H1 (cell line): ENCODE data around the gene LHFPL6. TPM values are rescaled to one million over a fixed set of nuclear protein-coding genes. Genes with fewer than 3 reads are reported as not detected.

Source experiments
- CTCF ChIA-PET: fragments of 300-600 bp; sonication (Branson Sonifier 250); formaldehyde crosslinking; loops from one replicate; lab custom pipeline; 2021; ENCODE audit not compliant: partially characterized antibody; lab: Charles Lee
- POLR2A ChIA-PET: fragments of 300-600 bp; sonication (Branson Sonifier 250); formaldehyde crosslinking; loops from one replicate; lab custom pipeline; 2021; ENCODE audit warnings: inconsistent platforms; ENCODE audit not compliant: partially characterized antibody; lab: Charles Lee
- DNase-seq, 2 experiments: peaks; one replicate each; pipeline versions ENCODE4 v3.0.0 to v3.0.0-alpha.2; 2010 to 2022; ENCODE audit warnings: low spot score in 2 of 2, low read depth in 1 of 2, mixed read lengths in 1 of 2
- FAIRE-seq: peaks from 2 replicates; lab custom pipeline; 2011; peaks lifted over from hg19 to GRCh38; lab: Jason Lieb, UNC
- H2AFZ ChIP-seq: 2 replicates; pipeline ENCODE4 v1.8.1; 2012; ENCODE audit warnings: low read length, inconsistent platforms
- H2AK5ac ChIP-seq: 2 replicates; pipeline ENCODE4 v1.6.1; 2013; ENCODE audit warnings: low read depth, low read length
- H2BK120ac ChIP-seq: replicated peaks from 2 replicates; pipeline ENCODE3; 2013; ENCODE audit warnings: low read depth, low read length, inconsistent platforms
- H2BK12ac ChIP-seq: 2 replicates; pipeline ENCODE4 v1.6.1; 2013; ENCODE audit warnings: low read depth, low read length
- H2BK15ac ChIP-seq: 2 replicates; pipeline ENCODE4 v1.6.1; 2013; ENCODE audit warnings: low read length
- H2BK20ac ChIP-seq: 2 replicates; pipeline ENCODE4 v1.6.1; 2013; ENCODE audit warnings: low read length
- H2BK5ac ChIP-seq: 2 replicates; pipeline ENCODE4 v1.6.1; 2013; ENCODE audit warnings: low read depth, low read length
- H3K14ac ChIP-seq: 2 replicates; pipeline ENCODE4 v1.6.1; 2013; ENCODE audit warnings: inconsistent platforms; ENCODE audit not compliant: insufficient read length
- H3K18ac ChIP-seq: 2 replicates; pipeline ENCODE4 v1.6.1; 2013; ENCODE audit warnings: low read length; ENCODE audit errors: extremely low read depth
- H3K23ac ChIP-seq: 2 replicates; pipeline ENCODE4 v1.6.1; 2013; ENCODE audit warnings: inconsistent platforms; ENCODE audit not compliant: insufficient read length
- H3K23me2 ChIP-seq: 2 replicates; pipeline ENCODE4 v1.6.1; 2013; ENCODE audit warnings: low read depth, low read length
- H3K27ac ChIP-seq: 2 replicates; pipeline ENCODE4 v1.6.1; 2011; ENCODE audit warnings: low read depth, low read length, inconsistent platforms
- H3K27me3 ChIP-seq, 4 experiments: replicated peaks in 1 of 4; 1 replicate in 1 of 4; 2 replicates in 3 of 4; pipeline versions ENCODE4 v1.6.1 to v1.8.1; 2011 to 2013; ENCODE audit warnings: low read length in 3 of 4, mild to moderate bottlenecking in 3 of 4, inconsistent platforms in 2 of 4, mixed read lengths in 2 of 4, moderate library complexity in 1 of 4; ENCODE audit not compliant: control insufficient read depth in 3 of 4, insufficient read depth in 3 of 4; ENCODE audit errors: extremely low read depth in 1 of 4
- H3K36me3 ChIP-seq, 4 experiments: 2 replicates each; pipeline versions ENCODE4 v1.6.1 to v1.8.1; 2011 to 2013; ENCODE audit warnings: mild to moderate bottlenecking in 4 of 4, low read length in 3 of 4, moderate library complexity in 2 of 4, control low read depth in 1 of 4, inconsistent platforms in 1 of 4; ENCODE audit not compliant: insufficient read depth in 4 of 4, control insufficient read depth in 2 of 4
- H3K4ac ChIP-seq: replicated peaks from 2 replicates; pipeline ENCODE3; 2013; ENCODE audit warnings: low read length, low read depth, mixed read lengths, inconsistent platforms; ENCODE audit not compliant: insufficient read length
- H3K4me1 ChIP-seq, 4 experiments: replicated peaks in 1 of 4; 1 replicate in 1 of 4; 2 replicates in 3 of 4; pipeline versions ENCODE4 v1.6.1 to v1.8.1; 2011 to 2013; ENCODE audit warnings: low read length in 3 of 4, inconsistent platforms in 2 of 4, mixed read lengths in 1 of 4; ENCODE audit not compliant: insufficient read depth in 4 of 4, control insufficient read depth in 3 of 4
- H3K4me2 ChIP-seq, 2 experiments: 2 replicates each; pipeline versions ENCODE4 v1.6.1 to v1.8.1; 2011 to 2013; ENCODE audit warnings: low read depth in 2 of 2, low read length in 2 of 2, control low read depth in 1 of 2, inconsistent platforms in 1 of 2, mild to moderate bottlenecking in 1 of 2; ENCODE audit not compliant: insufficient read depth in 1 of 2
- H3K4me3 ChIP-seq, 4 experiments: fragments of 200-600, 300-600 bp in 1 of 4; sonication (generic), shearing (Covaris generic), sonication (Bioruptor Twin) in 1 of 4; 2 replicates each; pipeline versions ENCODE4 v1.5.1 to v1.8.1; 2011 to 2016; ENCODE audit warnings: low read length in 4 of 4, low read depth in 3 of 4, control low read depth in 2 of 4, inconsistent platforms in 2 of 4, mild to moderate bottlenecking in 2 of 4, mixed read lengths in 1 of 4, moderate library complexity in 1 of 4; ENCODE audit not compliant: insufficient read depth in 2 of 4; ENCODE audit errors: extremely low read depth in 1 of 4
- H3K56ac ChIP-seq: replicated peaks from 2 replicates; pipeline ENCODE3; 2013; ENCODE audit warnings: low read depth, mild to moderate bottlenecking, mixed read lengths, low read length, inconsistent platforms; ENCODE audit not compliant: insufficient read length
- H3K79me1 ChIP-seq: 2 replicates; pipeline ENCODE4 v1.6.1; 2013; ENCODE audit warnings: low read depth, low read length, control low read depth
- H3K79me2 ChIP-seq, 2 experiments: 2 replicates each; pipeline versions ENCODE4 v1.6.1 to v1.8.1; 2012 to 2013; ENCODE audit warnings: low read length in 2 of 2, mild to moderate bottlenecking in 2 of 2, inconsistent platforms in 1 of 2; ENCODE audit not compliant: insufficient read depth in 2 of 2, control insufficient read depth in 1 of 2
- H3K9ac ChIP-seq, 4 experiments: replicated peaks in 1 of 4; 1 replicate in 1 of 4; 2 replicates in 3 of 4; pipeline versions ENCODE4 v1.6.1 to v1.8.1; 2011 to 2013; ENCODE audit warnings: low read depth in 3 of 4, low read length in 3 of 4, control low read depth in 2 of 4, mild to moderate bottlenecking in 2 of 4, moderate library complexity in 2 of 4, inconsistent platforms in 1 of 4; ENCODE audit errors: extremely low read depth in 1 of 4
- H3K9me3 ChIP-seq, 2 experiments: 2 replicates each; pipeline versions ENCODE4 v1.6.1 to v1.8.1; 2012 to 2013; ENCODE audit warnings: mild to moderate bottlenecking in 2 of 2, moderate library complexity in 2 of 2, control low read depth in 1 of 2, inconsistent platforms in 1 of 2, low read depth in 1 of 2, low read length in 1 of 2, mixed read lengths in 1 of 2; ENCODE audit not compliant: insufficient read depth in 2 of 2
- H4K20me1 ChIP-seq, 2 experiments: replicated peaks in 1 of 2; 2 replicates each; pipeline versions ENCODE3 to v1.8.1; 2011 to 2013; ENCODE audit warnings: inconsistent platforms in 2 of 2, low read length in 2 of 2, mild to moderate bottlenecking in 1 of 2; ENCODE audit not compliant: insufficient read depth in 2 of 2, control insufficient read depth in 1 of 2
- H4K5ac ChIP-seq: 2 replicates; pipeline ENCODE4 v1.6.1; 2013; ENCODE audit warnings: low read length, low read depth, mixed read lengths, inconsistent platforms; ENCODE audit not compliant: insufficient read length
- H4K8ac ChIP-seq: 2 replicates; pipeline ENCODE4 v1.8.0; 2013; ENCODE audit warnings: mild to moderate bottlenecking, moderate library complexity, low read length, inconsistent platforms; ENCODE audit not compliant: insufficient read depth; ENCODE audit errors: extremely low read depth
- H4K91ac ChIP-seq: replicated peaks from 2 replicates; pipeline ENCODE3; 2013; ENCODE audit warnings: low read length, mixed read lengths, inconsistent platforms; ENCODE audit not compliant: insufficient read length
- CHD1 ChIP-seq: IDR thresholded peaks from 2 replicates; pipeline ENCODE4 v1.6.1; 2012; ENCODE audit warnings: low read depth, low read length, improper control_type of control experiment
- EZH2 ChIP-seq: fragments of 200-600 bp; sonication (generic); IDR thresholded peaks from 2 replicates; pipeline ENCODE4 v1.7.1; 2012; ENCODE audit warnings: low read depth, mild to moderate bottlenecking, moderate library complexity, low read length, inconsistent platforms; ENCODE audit not compliant: severe bottlenecking
- KDM4A ChIP-seq: IDR thresholded peaks from one replicate; pipeline ENCODE4 v1.7.1; 2012; ENCODE audit warnings: low read depth, mild to moderate bottlenecking, moderate library complexity, low read length, inconsistent platforms; ENCODE audit not compliant: severe bottlenecking
- WGBS, 2 experiments: shearing (Covaris generic) in 1 of 2; methylation state at CpG; one replicate each; pipeline versions ENCODE4 v1.1.6 to v1.1.7; 2013 to 2015; ENCODE audit warnings: low lambda C conversion rate in 2 of 2, mixed read lengths in 2 of 2, inconsistent platforms in 1 of 2, low coverage in 1 of 2, missing lambda C conversion rate in 1 of 2; ENCODE audit not compliant: insufficient replicate concordance in 2 of 2, insufficient coverage in 1 of 2, insufficient read length in 1 of 2; ENCODE audit errors: extremely low coverage in 1 of 2, missing lambda C conversion rate in 1 of 2; 5-methylcytosine and 5-hydroxymethylcytosine counted together
- polyA plus RNA-seq, 7 experiments: library from polyadenylated mRNA; depleted of rRNA in 3 of 7; stranded (reverse) in 5 of 7; unstranded in 2 of 7; fragments of >200 nt in 5 of 7; fragments of 200-250 nt in 2 of 7; gene quantifications; 1 replicate in 5 of 7; 2 replicates in 1 of 7; 4 replicates in 1 of 7; pipeline versions ENCODE4 v1.2.1 to v1.2.3, GENCODE V29; 2011 to 2013; ENCODE audit warnings: missing spikeins in 2 of 7, mixed read lengths in 2 of 7
- total RNA-seq: library from RNA; stranded (reverse); fragmentation: NEBNext Ultra II Directional; extraction: Animal tissue kit (Norgen Biotek cat#: 25700); gene quantifications from 2 replicates; pipeline ENCODE4 v1.2.1, GENCODE V29; 2021
- TF ChIP-seq, protein P1 (sequence below): IDR thresholded peaks from 2 replicates; pipeline ENCODE4 v1.6.1; 2011; ENCODE audit warnings: low read length, improper control_type of control experiment

The LHFPL6 gene
- total and polyA plus RNA-seq, 2 of the 8 experiments (the other 6 are each of a cell fraction or from before 2014, with no cell fraction given): 7.6 to 17.0 TPM

DNA sequence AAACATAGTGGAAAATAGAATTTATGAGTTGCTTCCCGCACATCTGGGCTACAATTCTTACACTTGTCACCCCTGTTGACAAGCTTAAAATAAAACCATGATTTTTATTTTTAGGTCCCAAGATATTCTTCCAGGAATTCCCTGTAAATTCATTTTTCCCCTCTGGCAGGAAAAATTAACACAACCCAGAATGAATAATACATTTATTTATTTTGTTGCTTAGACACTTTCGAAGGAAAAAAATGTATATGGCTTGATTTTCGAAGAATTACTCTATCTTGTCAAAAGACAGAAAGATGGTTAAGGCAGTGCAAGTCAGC is 74.4 kb downstream of the LHFPL6 start:
- H2BK20ac ChIP-seq: no peak overlapping the region
- no peak overlapping the region for H2AK5ac ChIP-seq
- no peak overlapping the region for H3K14ac ChIP-seq
- TF ChIP-seq, protein P1, sequence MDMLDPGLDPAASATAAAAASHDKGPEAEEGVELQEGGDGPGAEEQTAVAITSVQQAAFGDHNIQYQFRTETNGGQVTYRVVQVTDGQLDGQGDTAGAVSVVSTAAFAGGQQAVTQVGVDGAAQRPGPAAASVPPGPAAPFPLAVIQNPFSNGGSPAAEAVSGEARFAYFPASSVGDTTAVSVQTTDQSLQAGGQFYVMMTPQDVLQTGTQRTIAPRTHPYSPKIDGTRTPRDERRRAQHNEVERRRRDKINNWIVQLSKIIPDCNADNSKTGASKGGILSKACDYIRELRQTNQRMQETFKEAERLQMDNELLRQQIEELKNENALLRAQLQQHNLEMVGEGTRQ: no peak
- TF ChIP-seq KDM4A (no peak), CHD1 (no peak), EZH2 (no peak)
- TF ChIP-seq, all 59 proteins: peak for 0
- no peaks in the 10 kb centered on the region; a peak in 1 of 7 replicates for H3K27me3 ChIP-seq
- H3K9me3 ChIP-seq: no peaks in the 10 kb centered on the region
- H4K91ac ChIP-seq: no peak overlapping the region
- H3K4ac ChIP-seq: no peak overlapping the region
- H3K79me2 ChIP-seq: no peaks in the 10 kb centered on the region
- H4K5ac ChIP-seq: no peak overlapping the region
- no peaks in the 10 kb centered on the region for H3K79me1 ChIP-seq
- no peak overlapping the region for H3K56ac ChIP-seq
- H4K20me1 ChIP-seq: no peaks in the 10 kb centered on the region
- H2AFZ ChIP-seq: no peak overlapping the region
- H2BK120ac ChIP-seq: no peak overlapping the region
- no peaks in the 10 kb centered on the region; a peak in 1 of 8 replicates for H3K36me3 ChIP-seq
- POLR2A ChIA-PET: interaction anchor here (1.4 kb wide), 1 partner anchor 8 kb away, joined by 5 read pairs; no protein-coding TSS in a partner anchor
- no peak overlapping the region for H3K4me3 ChIP-seq
- no peak overlapping the region for H3K27ac ChIP-seq
- H2BK5ac ChIP-seq: no peak overlapping the region
- WGBS, 2 experiments: 93% methylated on average over 3 of the region's 3 CpGs; no CpG with 5 or more reads in 1 of the 2 experiments
- no peak overlapping the region for H2BK15ac ChIP-seq
- H3K18ac ChIP-seq: no peak overlapping the region
- H3K4me1 ChIP-seq: peaks cover 0 to 3% (median 0%) of the 10 kb centered on the region in 4 experiments; a peak in 1 of 7 replicates
- no peak overlapping the region for H3K4me2 ChIP-seq
- no peak overlapping the region for H2BK12ac ChIP-seq
- H3K23me2 ChIP-seq: no peaks in the 10 kb centered on the region
- no peak for DNase-seq
- H3K23ac ChIP-seq: no peak overlapping the region
- H3K9ac ChIP-seq: no peak overlapping the region
- no peak for FAIRE-seq
- CTCF ChIA-PET: interaction anchor here (0.6 to 1.9 kb wide), 5 partner anchors 8 to 531 kb away, joined by 3 to 15 read pairs (median 3); no protein-coding TSS in a partner anchor
- H4K8ac ChIP-seq: no peak overlapping the region
